Mesodermal cell (in vitro differentiated cells): ENCODE measurements around the gene CARD11.

Source experiments
- H3K27ac ChIP-seq: 2 replicates; pipeline ENCODE4 v1.7.0; 2013; ENCODE audit warnings: mild to moderate bottlenecking, low read depth, low read length, moderate library complexity; ENCODE audit not compliant: severe bottlenecking
- H3K36me3 ChIP-seq: 2 replicates; pipeline ENCODE4 v1.7.1; 2013; ENCODE audit warnings: mild to moderate bottlenecking, low read length, moderate library complexity; ENCODE audit not compliant: control insufficient read depth, insufficient read depth
- H3K4me1 ChIP-seq: one replicate; pipeline ENCODE4 v1.7.1; 2013; ENCODE audit warnings: mild to moderate bottlenecking, low read length; ENCODE audit not compliant: insufficient read depth, control insufficient read depth, poor library complexity, severe bottlenecking
- H3K4me3 ChIP-seq: 2 replicates; pipeline ENCODE4 v1.7.0; 2013; ENCODE audit warnings: low read length, control low read depth, mild to moderate bottlenecking; ENCODE audit not compliant: insufficient read depth, poor library complexity, severe bottlenecking; ENCODE audit errors: extremely low read depth
- H3K9me3 ChIP-seq: 2 replicates; pipeline ENCODE4 v1.7.1; 2013; ENCODE audit warnings: mild to moderate bottlenecking, low read length, moderate library complexity; ENCODE audit not compliant: control insufficient read depth
- WGBS, 2 experiments: methylation state at CpG; one replicate each; pipeline ENCODE4 v1.1.5; 2013; ENCODE audit warnings: missing lambda C conversion rate in 2 of 2; ENCODE audit not compliant: insufficient coverage in 2 of 2; 5-methylcytosine and 5-hydroxymethylcytosine counted together

The CARD11 gene

GRCh38 chr7:2955269-2955668 is 88.4 kb downstream of the CARD11 start:
- Histone ChIP-seq H3K4me1 (peaks cover 10% of the 10 kb centered on the region), H3K9me3 (peaks cover 6% of the 10 kb centered on the region), H3K36me3 (no peaks in the 10 kb centered on the region), H3K27ac (no peak overlapping the region), H3K4me3 (no peak overlapping the region)
- 91 to 93% methylated on average over 3 to 4 of the region's 4 CpGs for WGBS, 2 experiments

DNA sequence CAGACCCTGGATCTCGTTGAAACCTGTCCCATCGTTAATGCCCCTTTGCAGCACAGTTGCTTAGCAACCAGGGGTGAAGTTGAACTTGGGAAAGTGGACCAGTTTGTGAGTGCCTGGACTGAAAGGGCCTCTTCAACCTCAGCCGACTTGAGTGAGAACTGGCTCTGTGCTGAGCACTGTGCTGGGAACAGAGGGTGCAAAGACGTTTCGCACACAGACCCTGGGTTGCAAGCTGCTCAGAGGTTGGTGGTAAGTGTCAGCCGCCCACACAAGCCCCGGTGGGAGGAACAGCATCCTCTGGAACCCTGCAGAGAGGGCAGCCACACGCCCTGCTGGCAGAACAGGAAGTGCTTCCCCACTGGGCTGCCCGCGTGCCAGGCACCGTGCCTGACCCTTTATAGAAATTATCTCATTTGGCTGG is 89.2 kb downstream of the CARD11 start:
- Histone ChIP-seq H3K27ac (no peak overlapping the region), H3K4me3 (no peak overlapping the region), H3K36me3 (no peaks in the 10 kb centered on the region), H3K4me1 (peaks cover 10% of the 10 kb centered on the region), H3K9me3 (peaks cover 8% of the 10 kb centered on the region)
- 94 to 95% methylated on average over 11 of the region's 11 CpGs for WGBS, 2 experiments

DNA sequence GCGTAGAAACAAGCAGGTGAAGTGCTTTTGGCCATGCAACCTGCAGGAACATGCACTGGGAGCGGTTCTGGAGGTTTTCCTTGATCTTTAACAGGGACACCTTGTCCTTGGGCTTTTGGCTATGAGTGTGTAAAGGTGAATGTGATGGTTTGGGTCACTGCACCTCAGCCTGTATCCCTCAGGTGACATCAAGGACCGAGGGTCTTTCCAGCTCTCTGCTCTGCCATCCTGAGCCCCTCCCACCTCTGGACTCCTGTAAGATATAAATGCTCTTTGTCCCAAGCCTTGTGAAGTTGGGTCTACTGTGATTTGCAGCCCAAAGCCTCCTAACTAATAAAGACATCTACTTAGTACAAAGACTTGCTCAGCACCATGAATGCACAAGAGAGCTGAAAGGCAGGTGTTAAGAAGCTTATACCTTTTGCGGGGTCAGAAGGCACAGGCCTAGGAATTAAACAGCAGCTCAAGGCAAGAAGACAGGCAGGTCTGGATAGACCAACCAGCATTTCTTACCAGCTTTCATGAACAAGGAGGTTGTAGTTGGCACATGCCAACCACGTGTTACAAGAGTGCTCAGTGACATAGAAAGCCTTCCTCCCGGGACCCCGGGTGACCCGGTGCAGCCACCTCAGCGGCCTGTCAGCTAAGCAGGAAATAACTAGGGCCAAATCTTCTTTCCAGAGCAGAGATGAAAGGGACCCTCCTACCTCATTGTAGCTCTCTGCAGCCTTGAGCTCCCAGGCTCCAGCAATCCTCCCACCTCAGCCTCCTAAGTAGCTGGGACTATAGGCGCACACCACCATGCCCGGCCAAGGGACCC is 89.9 kb downstream of the CARD11 start:
- peaks cover 10% of the 10 kb centered on the region for H3K4me1 ChIP-seq
- H3K36me3 ChIP-seq, result no peaks in the 10 kb centered on the region
- H3K4me3 ChIP-seq, result no peak overlapping the region
- WGBS, 2 experiments, result 93 to 97% methylated on average over 10 to 11 of the region's 11 CpGs
- H3K27ac ChIP-seq, result no peak overlapping the region
- H3K9me3 ChIP-seq, result peaks cover 12% of the 10 kb centered on the region

GRCh38 chr7:2953099-2953498 is 90.6 kb downstream of the CARD11 start:
- Histone ChIP-seq H3K27ac (no peak overlapping the region), H3K4me3 (no peak overlapping the region), H3K36me3 (no peaks in the 10 kb centered on the region), H3K9me3 (peaks cover 15% of the 10 kb centered on the region), H3K4me1 (peaks cover 10% of the 10 kb centered on the region)
- WGBS, 2 experiments, result 96 to 100% methylated on average over 2 to 5 of the region's 5 CpGs

GRCh38 chr7:2952316-2952715 is 91.4 kb downstream of the CARD11 start:
- Histone ChIP-seq H3K36me3 (no peaks in the 10 kb centered on the region), H3K4me1 (peaks cover 10% of the 10 kb centered on the region), H3K4me3 (no peak overlapping the region), H3K9me3 (peaks cover 15% of the 10 kb centered on the region), H3K27ac (no peak overlapping the region)
- WGBS, 2 experiments, result 93 to 96% methylated on average over 3 of the region's 4 CpGs

DNA sequence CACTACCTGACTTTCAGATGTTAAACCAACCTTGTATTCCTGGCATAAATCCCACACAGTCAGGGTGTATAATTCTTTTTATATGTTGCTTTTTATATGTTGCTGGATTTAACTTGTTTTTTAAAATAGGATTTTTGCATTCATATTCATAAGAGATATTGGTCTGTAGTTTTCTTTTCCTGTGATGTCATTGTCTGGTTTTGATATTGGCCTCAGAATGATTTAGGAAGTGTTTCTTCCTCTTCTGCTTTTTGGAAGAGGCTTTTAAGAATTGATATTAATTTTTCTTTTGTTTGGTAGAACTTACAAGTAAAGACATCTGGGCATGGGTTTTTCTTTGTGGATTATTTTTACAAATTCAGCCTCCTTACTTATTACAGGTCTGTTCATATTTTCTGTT is 93.1 kb downstream of the CARD11 start:
- H3K36me3 ChIP-seq, result no peaks in the 10 kb centered on the region
- H3K4me3 ChIP-seq, result no peak overlapping the region
- H3K9me3 ChIP-seq, result peaks cover 15% of the 10 kb centered on the region

DNA sequence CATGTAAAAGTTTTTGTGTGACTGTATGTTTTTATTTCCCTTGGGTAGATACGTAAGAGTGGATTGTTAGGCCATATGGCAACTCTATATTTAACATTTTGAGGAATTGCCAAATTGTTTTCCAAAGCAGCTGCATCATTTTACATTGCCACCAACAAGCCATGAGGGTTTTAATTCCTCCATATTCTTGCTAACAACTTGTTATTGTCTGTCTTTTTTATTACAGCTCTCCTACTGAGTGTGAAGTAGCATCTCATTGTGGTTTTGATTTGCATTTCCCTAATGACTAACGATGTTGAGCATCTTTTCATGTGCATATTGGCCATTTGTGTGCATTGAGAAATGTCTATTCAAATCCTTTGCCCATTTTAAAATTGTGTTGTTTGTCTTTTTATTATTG is 94.9 kb downstream of the CARD11 start:
- peaks cover 15% of the 10 kb centered on the region for H3K9me3 ChIP-seq
- no peak overlapping the region for H3K4me3 ChIP-seq
- 57% methylated on average over 1 of the region's 2 CpGs; no CpG with 5 or more reads in 1 of the 2 experiments for WGBS, 2 experiments
- H3K4me1 ChIP-seq, result peaks cover 4% of the 10 kb centered on the region
- H3K36me3 ChIP-seq, result no peaks in the 10 kb centered on the region
- H3K27ac ChIP-seq, result no peak overlapping the region

More for the DNA sequence above, 93.1 kb downstream of the CARD11 start:
- H3K27ac ChIP-seq, result no peak overlapping the region
- no peaks in the 10 kb centered on the region for H3K4me1 ChIP-seq

DNA sequence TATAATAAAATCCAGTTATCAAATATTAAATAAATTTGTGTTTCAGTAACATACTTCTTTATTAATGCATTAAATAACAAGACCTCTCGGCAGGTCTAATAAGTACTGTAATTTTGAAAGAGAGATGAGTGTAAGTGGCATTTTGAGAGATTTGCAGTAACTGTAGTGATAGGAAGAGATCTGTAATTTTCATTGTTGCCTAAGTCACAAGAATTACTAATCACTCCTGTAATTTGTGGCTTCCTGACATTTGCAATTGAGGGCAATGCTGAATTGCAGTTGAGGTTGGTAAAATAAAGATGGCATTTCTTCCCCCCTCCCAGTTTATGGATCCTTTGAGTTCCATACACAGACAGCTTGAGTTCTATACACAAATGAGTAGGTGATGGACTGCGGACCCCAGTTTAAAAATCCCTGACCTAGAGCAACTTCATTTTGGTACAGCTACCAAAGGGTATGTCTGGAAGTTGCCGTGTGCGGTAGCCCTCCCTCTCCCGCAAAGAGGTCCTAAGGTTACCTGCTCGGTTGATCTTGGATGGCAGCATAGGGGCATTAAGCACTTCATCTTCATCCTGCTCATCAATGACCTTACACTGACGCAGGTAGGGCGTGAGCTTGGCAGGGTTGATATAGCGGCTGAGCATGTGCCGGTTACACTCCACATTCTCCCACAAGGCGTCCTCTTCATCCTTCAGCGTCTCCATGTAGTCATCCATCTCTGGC is 96.4 kb downstream of the CARD11 start:
- no peak overlapping the region for H3K27ac ChIP-seq
- H3K36me3 ChIP-seq, result no peaks in the 10 kb centered on the region
- WGBS, 2 experiments, result 93 to 97% methylated on average over 8 to 10 of the region's 12 CpGs
- no peak overlapping the region for H3K4me3 ChIP-seq
- peaks cover 15% of the 10 kb centered on the region for H3K9me3 ChIP-seq
- H3K4me1 ChIP-seq, result peaks cover 4% of the 10 kb centered on the region

DNA sequence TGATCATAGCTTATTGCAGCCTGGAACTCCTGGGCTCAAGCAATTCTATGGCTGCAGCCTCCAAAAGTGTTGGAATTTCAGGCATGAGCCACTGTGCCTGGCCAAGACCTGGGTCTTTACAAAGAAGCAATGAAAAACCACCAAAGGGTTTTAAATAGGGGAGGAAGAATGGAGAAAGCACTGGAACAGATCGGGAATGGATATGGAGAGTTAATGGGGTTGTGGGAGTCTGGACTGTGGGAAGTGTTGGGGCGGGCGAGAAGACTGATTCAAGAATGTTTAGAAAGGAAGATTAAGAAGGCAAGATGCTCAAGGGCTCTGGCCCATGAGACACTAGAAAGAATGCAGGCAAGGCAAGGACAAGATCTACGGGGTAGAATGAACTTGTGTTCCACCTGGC is 98.5 kb downstream of the CARD11 start:
- Histone ChIP-seq H3K36me3 (no peaks in the 10 kb centered on the region), H3K4me1 (peaks cover 4% of the 10 kb centered on the region), H3K9me3 (peaks cover 9% of the 10 kb centered on the region), H3K4me3 (no peak overlapping the region), H3K27ac (no peak overlapping the region)
- WGBS, 2 experiments, result 90 to 95% methylated on average over 4 of the region's 4 CpGs

GRCh38 chr7:2944739-2945138 is 98.9 kb downstream of the CARD11 start:
- Histone ChIP-seq H3K4me1 (peaks cover 4% of the 10 kb centered on the region), H3K9me3 (peaks cover 9% of the 10 kb centered on the region), H3K4me3 (no peak overlapping the region), H3K36me3 (no peaks in the 10 kb centered on the region), H3K27ac (no peak overlapping the region)
- WGBS, 2 experiments, result 80 to 91% methylated on average over 4 to 5 of the region's 5 CpGs
